Thyroid gland (tissue), 4 donors: ENCODE results near the gene GDF3. TPM values are rescaled to one million over a fixed set of nuclear protein-coding genes. Genes with fewer than 3 reads are reported as not detected.

ENCODE experiments used
- DNase-seq, 2 donors: peaks; one replicate each; pipeline ENCODE4 v3.0.0-alpha.2; 2019
- H3K27ac ChIP-seq, 3 donors: fragments of 200-600 bp; sonication (generic); 1 replicate in 2 of 3; 2 replicates in 1 of 3; pipeline ENCODE4 v1.5.1; 2016 to 2019; ENCODE audit warnings: mild to moderate bottlenecking in 1 of 3, moderate library complexity in 1 of 3
- H3K27me3 ChIP-seq: fragments of 200-600 bp; sonication (generic); one replicate; pipeline ENCODE4 v1.5.1; 2019
- H3K36me3 ChIP-seq, 2 donors: fragments of 200-600 bp; sonication (generic); one replicate each; pipeline ENCODE4 v1.5.1; 2016 to 2019
- H3K4me1 ChIP-seq, 2 donors: fragments of 200-600 bp; sonication (generic); one replicate each; pipeline ENCODE4 v1.5.1; 2017 to 2019
- H3K4me3 ChIP-seq, 3 donors: fragments of 200-600 bp; sonication (generic); replicated peaks in 1 of 3; 1 replicate in 2 of 3; 2 replicates in 1 of 3; pipeline ENCODE4 v1.5.1; 2016; ENCODE audit warnings: mild to moderate bottlenecking in 1 of 3
- H3K9me3 ChIP-seq: fragments of 200-600 bp; sonication (generic); one replicate; pipeline ENCODE4 v1.5.1; 2017
- CTCF ChIP-seq, 6 experiments: fragments of 200-600 bp in 3 of 6; fragments of 450-650 bp in 3 of 6; sonication (generic) in 3 of 6; IDR thresholded peaks; one replicate each; pipeline ENCODE4 v1.5.1; 2016 to 2019; ENCODE audit warnings: antibody characterized with exemption in 6 of 6, mild to moderate bottlenecking in 2 of 6, inconsistent platforms in 1 of 6, moderate library complexity in 1 of 6
- POLR2A ChIP-seq, 2 donors: fragments of 450-650 bp; IDR thresholded peaks; one replicate each; pipeline ENCODE4 v1.6.1; 2017; ENCODE audit warnings: antibody characterized with exemption in 2 of 2, mild to moderate bottlenecking in 2 of 2, moderate library complexity in 1 of 2
- WGBS, 2 donors: methylation state at CpG; one replicate each; pipeline ENCODE4 v1.1.5; 2017; 5-methylcytosine and 5-hydroxymethylcytosine counted together
- intact Hi-C: fragments of 100-400 bp; cut with DNase I; formaldehyde crosslinking; loops from one replicate; pipeline ENCODE4 v1.15.1; 2023
- total RNA-seq, 4 donors: library from RNA; depleted of rRNA; stranded (reverse); fragments of >200 nt; gene quantifications; one replicate each; pipeline ENCODE4 v1.2.3, GENCODE V29; 2016

Gene GDF3
- total RNA-seq, 4 donors from 2014 or later: 0.45 to 0.63 TPM; not detected in 2

- Histone ChIP-seq H3K27ac (no peak overlapping the region), H3K27me3 (no peaks in the 10 kb centered on the region), H3K4me3 (no peak overlapping the region), H3K36me3 (no peaks in the 10 kb centered on the region), H3K4me1 (no peaks in the 10 kb centered on the region), H3K9me3 (no peaks in the 10 kb centered on the region)
- TF ChIP-seq POLR2A (IDR thresholded peaks at IDR 0.05) (no peak), CTCF (IDR thresholded peaks at IDR 0.05) (no peak)
- WGBS, 2 donors: 91 to 96% methylated on average over 5 of the region's 5 CpGs
- no peak for DNase-seq
- intact Hi-C loops: no loop called here
Measured at GRCh38 chr12:7650091-7650490, 45.5 kb downstream of the GDF3 start.

- no peak overlapping the region for H3K27ac ChIP-seq
- whole genome bisulfite sequencing, 2 donors: 0% methylated on average over 1 of the region's 1 CpG
- no peaks in the 10 kb centered on the region for H3K4me1 ChIP-seq
- no peak for DNase-seq
- H3K36me3 ChIP-seq: no peaks in the 10 kb centered on the region
- H3K27me3 ChIP-seq: no peaks in the 10 kb centered on the region
- H3K9me3 ChIP-seq: no peaks in the 10 kb centered on the region
- no peak overlapping the region for H3K4me3 ChIP-seq
- intact Hi-C loops: no loop called here
- TF ChIP-seq POLR2A (IDR thresholded peaks at IDR 0.05): no peak
- no peak for TF ChIP-seq CTCF (IDR thresholded peaks at IDR 0.05)
Measured at GRCh38 chr12:7647071-7647470, 48.5 kb downstream of the GDF3 start.

GRCh38 chr12:7646178-7646475, 49.4 kb downstream of the GDF3 start:
- DNase-seq: no peak
- Histone ChIP-seq H3K4me1 (no peaks in the 10 kb centered on the region), H3K4me3 (no peak overlapping the region), H3K9me3 (no peaks in the 10 kb centered on the region), H3K27me3 (no peaks in the 10 kb centered on the region), H3K27ac (no peak overlapping the region), H3K36me3 (no peaks in the 10 kb centered on the region)
- WGBS, 2 donors: 58 to 71% methylated on average over 3 of the region's 3 CpGs
- TF ChIP-seq CTCF (IDR thresholded peaks at IDR 0.05): no peak
- TF ChIP-seq POLR2A (IDR thresholded peaks at IDR 0.05): no peak
- intact Hi-C loops: no loop called here

- H3K27ac ChIP-seq: no peak overlapping the region
- DNase-seq: peak in 1 of 2 donors; percentile 16
- intact Hi-C loops: no loop called here
- no peaks in the 10 kb centered on the region for H3K9me3 ChIP-seq
- H3K36me3 ChIP-seq: no peaks in the 10 kb centered on the region
- no peak overlapping the region for H3K4me3 ChIP-seq
- no peaks in the 10 kb centered on the region for H3K27me3 ChIP-seq
- 26 to 30% methylated on average over 8 of the region's 8 CpGs for WGBS, 2 donors
- no peaks in the 10 kb centered on the region for H3K4me1 ChIP-seq
- peak; percentile 43 to 89 (median 67) for TF ChIP-seq CTCF (IDR thresholded peaks at IDR 0.05)
- TF ChIP-seq POLR2A (IDR thresholded peaks at IDR 0.05): no peak
Measured at GRCh38 chr12:7645395-7646177, 50.0 kb downstream of the GDF3 start.

GRCh38 chr12:7642876-7643309, 52.7 kb downstream of the GDF3 start:
- intact Hi-C loops: no loop called here
- Histone ChIP-seq H3K27me3 (no peaks in the 10 kb centered on the region), H3K4me1 (no peaks in the 10 kb centered on the region), H3K4me3 (no peak overlapping the region), H3K27ac (no peak overlapping the region), H3K36me3 (no peaks in the 10 kb centered on the region), H3K9me3 (no peaks in the 10 kb centered on the region)
- TF ChIP-seq POLR2A (IDR thresholded peaks at IDR 0.05) (no peak), CTCF (IDR thresholded peaks at IDR 0.05) (peak in 1 of 6 experiments; percentile 14)
- no peak for DNase-seq
- WGBS, 2 donors: 61 to 68% methylated on average over 8 of the region's 8 CpGs
